Liver (tissue), 9 donors: ENCODE results near the gene SRXN1. TPM values are rescaled to one million over a fixed set of nuclear protein-coding genes. Genes with fewer than 3 reads are reported as not detected.

ENCODE experiments used
- DNase-seq: peaks from one replicate; pipeline ENCODE4 v3.0.0-alpha.2; 2017; ENCODE audit warnings: low spot score
- H3K27ac ChIP-seq, 2 donors: one replicate each; pipeline ENCODE4 v1.7.0; 2013; ENCODE audit warnings: inconsistent platforms in 2 of 2, low read length in 2 of 2, control low read depth in 1 of 2, low read depth in 1 of 2, mild to moderate bottlenecking in 1 of 2
- H3K27me3 ChIP-seq, 4 donors: one replicate each; pipeline versions ENCODE4 v1.6.1 to v1.7.0; 2013; ENCODE audit warnings: low read length in 3 of 4, inconsistent platforms in 1 of 4, mild to moderate bottlenecking in 1 of 4, moderate library complexity in 1 of 4; ENCODE audit not compliant: control insufficient read depth in 4 of 4, insufficient read depth in 4 of 4
- H3K36me3 ChIP-seq, 4 donors: one replicate each; pipeline versions ENCODE4 v1.6.1 to v1.7.0; 2013; ENCODE audit warnings: low read length in 3 of 4, mild to moderate bottlenecking in 3 of 4, low read depth in 1 of 4, moderate library complexity in 1 of 4; ENCODE audit not compliant: control insufficient read depth in 4 of 4, insufficient read depth in 3 of 4
- H3K4me1 ChIP-seq, 4 donors: one replicate each; pipeline versions ENCODE4 v1.6.1 to v1.7.0; 2013; ENCODE audit warnings: low read length in 3 of 4, mild to moderate bottlenecking in 3 of 4, moderate library complexity in 1 of 4; ENCODE audit not compliant: control insufficient read depth in 4 of 4, insufficient read depth in 4 of 4
- H3K4me3 ChIP-seq, 3 donors: one replicate each; pipeline versions ENCODE4 v1.6.1 to v1.7.0; 2013; ENCODE audit warnings: low read length in 3 of 3, control low read depth in 1 of 3, low read depth in 1 of 3, mild to moderate bottlenecking in 1 of 3
- H3K9ac ChIP-seq, 2 donors: one replicate each; pipeline ENCODE4 v1.7.0; 2013; ENCODE audit warnings: low read length in 2 of 2, mild to moderate bottlenecking in 2 of 2, moderate library complexity in 2 of 2, control low read depth in 1 of 2, low read depth in 1 of 2
- H3K9me3 ChIP-seq, 4 donors: one replicate each; pipeline versions ENCODE4 v1.6.1 to v1.7.0; 2013; ENCODE audit warnings: low read length in 3 of 4; ENCODE audit not compliant: control insufficient read depth in 4 of 4
- FOXA2 ChIP-seq: IDR thresholded peaks from 2 replicates; pipeline ENCODE4 v1.6.1; 2016; ENCODE audit warnings: antibody characterized with exemption
- HNF4A ChIP-seq, 2 donors: conservative IDR thresholded peaks; 2 replicates each; pipeline ENCODE4 v1.6.1; 2016; ENCODE audit warnings: antibody characterized with exemption in 2 of 2, mild to moderate bottlenecking in 2 of 2
- HNF4G ChIP-seq: IDR thresholded peaks from 2 replicates; pipeline ENCODE4 v1.6.1; 2016; ENCODE audit warnings: antibody characterized with exemption
- NR2F2 ChIP-seq: IDR thresholded peaks from 2 replicates; pipeline ENCODE4 v1.6.1; 2016; ENCODE audit warnings: antibody characterized with exemption
- RAD21 ChIP-seq, 2 donors: IDR thresholded peaks; 2 replicates each; pipeline ENCODE4 v1.6.1; 2016; ENCODE audit warnings: antibody characterized with exemption in 2 of 2, mild to moderate bottlenecking in 2 of 2
- RXRA ChIP-seq, 2 donors: IDR thresholded peaks; 2 replicates each; pipeline ENCODE4 v1.6.1; 2017 to 2018; ENCODE audit warnings: antibody characterized with exemption in 2 of 2, mild to moderate bottlenecking in 1 of 2
- YY1 ChIP-seq: IDR thresholded peaks from 2 replicates; pipeline ENCODE4 v1.6.1; 2016; ENCODE audit warnings: antibody characterized with exemption, mild to moderate bottlenecking
- WGBS: extraction: QIAGEN DNeasy Blood & Tissue Kit; methylation state at CpG from one replicate; pipeline ENCODE4 v1.1.7; 2013; 5-methylcytosine and 5-hydroxymethylcytosine counted together
- polyA plus RNA-seq, 2 donors: library from polyadenylated mRNA; stranded (reverse) in 1 of 2; unstranded in 1 of 2; fragments of 200-250 nt in 1 of 2; fragments of >200 nt in 1 of 2; fragmentation: Nextera tagmentation in 1 of 2; extraction: Ambion mirVana in 1 of 2; gene quantifications; one replicate each; pipeline versions ENCODE4 v1.2.1 to v1.2.3, GENCODE V29; 2013 to 2015
- total RNA-seq, 2 donors: library from RNA; depleted of rRNA; stranded (reverse); fragments of >200 nt; gene quantifications; one replicate each; pipeline ENCODE4 v1.2.3, GENCODE V29; 2014
- TF ChIP-seq, protein P1 (sequence below): IDR thresholded peaks from 2 replicates; pipeline ENCODE4 v1.6.1; 2016; ENCODE audit warnings: antibody characterized with exemption
- TF ChIP-seq, protein P2 (sequence below): IDR thresholded peaks from 2 replicates; pipeline ENCODE4 v1.6.1; 2016; ENCODE audit warnings: antibody characterized with exemption
- TF ChIP-seq, protein P3 (sequence below): IDR thresholded peaks from 2 replicates; pipeline ENCODE4 v1.6.1; 2016; ENCODE audit warnings: antibody characterized with exemption, mild to moderate bottlenecking
- TF ChIP-seq, protein P4 (sequence below): IDR thresholded peaks from 2 replicates; pipeline ENCODE4 v1.6.1; 2016; ENCODE audit warnings: antibody characterized with exemption
- donor health status: healthy.
- donor health status: healthy.
- donor health status: healthy.
- donor health status: healthy.
- donor health status: healthy.

Gene SRXN1
- total and polyA plus RNA-seq, 4 donors = 14.3 to 60.2 (median 24.8) TPM

DNA sequence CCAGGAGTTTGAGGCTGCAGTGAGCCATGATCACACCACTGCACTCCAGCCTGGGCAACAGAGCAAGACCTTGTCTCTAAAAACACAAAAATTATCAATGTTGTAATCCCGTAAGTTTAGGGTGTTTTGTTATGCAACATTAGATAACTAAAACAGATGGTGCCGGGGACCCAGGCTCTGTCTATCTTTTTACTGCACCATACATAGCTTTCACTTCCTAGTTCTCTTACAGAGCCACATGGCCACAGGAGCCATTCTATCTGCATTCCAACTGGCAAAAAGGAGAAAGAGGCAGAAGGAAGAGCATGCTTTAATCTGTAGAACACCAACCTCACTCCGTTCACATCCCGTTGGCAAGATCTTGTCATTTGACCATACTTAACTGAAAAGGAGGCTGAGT lies 37.5 kb downstream of the SRXN1 start:
- DNase-seq = no peak
- H3K4me1 ChIP-seq = peaks cover 0 to 2% (median 0%) of the 10 kb centered on the region in 4 donors
- WGBS = 78% methylated on average over 4 of the region's 4 CpGs
- peaks cover 6 to 15% (median 7%) of the 10 kb centered on the region in 4 donors for H3K9me3 ChIP-seq
- no peak overlapping the region for H3K4me3 ChIP-seq
- no peaks in the 10 kb centered on the region for H3K36me3 ChIP-seq
- H3K27me3 ChIP-seq = peaks cover 0 to 11% (median 7%) of the 10 kb centered on the region in 4 donors
- no peak overlapping the region for H3K27ac ChIP-seq
- no peak overlapping the region for H3K9ac ChIP-seq
- TF ChIP-seq, protein P1, sequence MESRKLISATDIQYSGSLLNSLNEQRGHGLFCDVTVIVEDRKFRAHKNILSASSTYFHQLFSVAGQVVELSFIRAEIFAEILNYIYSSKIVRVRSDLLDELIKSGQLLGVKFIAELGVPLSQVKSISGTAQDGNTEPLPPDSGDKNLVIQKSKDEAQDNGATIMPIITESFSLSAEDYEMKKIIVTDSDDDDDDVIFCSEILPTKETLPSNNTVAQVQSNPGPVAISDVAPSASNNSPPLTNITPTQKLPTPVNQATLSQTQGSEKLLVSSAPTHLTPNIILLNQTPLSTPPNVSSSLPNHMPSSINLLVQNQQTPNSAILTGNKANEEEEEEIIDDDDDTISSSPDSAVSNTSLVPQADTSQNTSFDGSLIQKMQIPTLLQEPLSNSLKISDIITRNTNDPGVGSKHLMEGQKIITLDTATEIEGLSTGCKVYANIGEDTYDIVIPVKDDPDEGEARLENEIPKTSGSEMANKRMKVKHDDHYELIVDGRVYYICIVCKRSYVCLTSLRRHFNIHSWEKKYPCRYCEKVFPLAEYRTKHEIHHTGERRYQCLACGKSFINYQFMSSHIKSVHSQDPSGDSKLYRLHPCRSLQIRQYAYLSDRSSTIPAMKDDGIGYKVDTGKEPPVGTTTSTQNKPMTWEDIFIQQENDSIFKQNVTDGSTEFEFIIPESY = no peak
- no peak for TF ChIP-seq RAD21 (IDR thresholded peaks at IDR 0.05)
- TF ChIP-seq RXRA (IDR thresholded peaks at IDR 0.05) = no peak
- TF ChIP-seq, protein P2, sequence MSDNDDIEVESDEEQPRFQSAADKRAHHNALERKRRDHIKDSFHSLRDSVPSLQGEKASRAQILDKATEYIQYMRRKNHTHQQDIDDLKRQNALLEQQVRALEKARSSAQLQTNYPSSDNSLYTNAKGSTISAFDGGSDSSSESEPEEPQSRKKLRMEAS = no peak
- TF ChIP-seq NR2F2 = no peak
- TF ChIP-seq, protein P3, sequence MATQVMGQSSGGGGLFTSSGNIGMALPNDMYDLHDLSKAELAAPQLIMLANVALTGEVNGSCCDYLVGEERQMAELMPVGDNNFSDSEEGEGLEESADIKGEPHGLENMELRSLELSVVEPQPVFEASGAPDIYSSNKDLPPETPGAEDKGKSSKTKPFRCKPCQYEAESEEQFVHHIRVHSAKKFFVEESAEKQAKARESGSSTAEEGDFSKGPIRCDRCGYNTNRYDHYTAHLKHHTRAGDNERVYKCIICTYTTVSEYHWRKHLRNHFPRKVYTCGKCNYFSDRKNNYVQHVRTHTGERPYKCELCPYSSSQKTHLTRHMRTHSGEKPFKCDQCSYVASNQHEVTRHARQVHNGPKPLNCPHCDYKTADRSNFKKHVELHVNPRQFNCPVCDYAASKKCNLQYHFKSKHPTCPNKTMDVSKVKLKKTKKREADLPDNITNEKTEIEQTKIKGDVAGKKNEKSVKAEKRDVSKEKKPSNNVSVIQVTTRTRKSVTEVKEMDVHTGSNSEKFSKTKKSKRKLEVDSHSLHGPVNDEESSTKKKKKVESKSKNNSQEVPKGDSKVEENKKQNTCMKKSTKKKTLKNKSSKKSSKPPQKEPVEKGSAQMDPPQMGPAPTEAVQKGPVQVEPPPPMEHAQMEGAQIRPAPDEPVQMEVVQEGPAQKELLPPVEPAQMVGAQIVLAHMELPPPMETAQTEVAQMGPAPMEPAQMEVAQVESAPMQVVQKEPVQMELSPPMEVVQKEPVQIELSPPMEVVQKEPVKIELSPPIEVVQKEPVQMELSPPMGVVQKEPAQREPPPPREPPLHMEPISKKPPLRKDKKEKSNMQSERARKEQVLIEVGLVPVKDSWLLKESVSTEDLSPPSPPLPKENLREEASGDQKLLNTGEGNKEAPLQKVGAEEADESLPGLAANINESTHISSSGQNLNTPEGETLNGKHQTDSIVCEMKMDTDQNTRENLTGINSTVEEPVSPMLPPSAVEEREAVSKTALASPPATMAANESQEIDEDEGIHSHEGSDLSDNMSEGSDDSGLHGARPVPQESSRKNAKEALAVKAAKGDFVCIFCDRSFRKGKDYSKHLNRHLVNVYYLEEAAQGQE = no peak
- no peak for TF ChIP-seq HNF4A (conservative IDR thresholded peaks at IDR 0.05)

DNA sequence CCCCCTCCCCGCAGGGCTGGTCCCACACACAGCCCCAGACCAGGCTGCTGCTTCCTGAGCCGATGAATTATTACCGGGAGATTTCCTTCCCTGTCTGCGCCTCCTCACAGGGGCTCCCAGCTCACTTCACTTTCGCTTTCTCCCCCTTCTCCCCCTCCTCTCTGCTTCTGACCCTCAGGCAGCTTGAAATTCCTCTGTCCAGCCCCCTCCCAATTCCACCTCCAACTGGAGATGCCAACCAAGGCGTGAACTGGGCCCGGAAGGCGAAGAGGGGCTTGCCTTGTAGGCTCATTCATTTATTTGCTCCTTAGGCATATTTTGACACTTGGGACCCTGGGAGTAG lies 41.2 kb downstream of the SRXN1 start:
- Histone ChIP-seq H3K9ac (no peak overlapping the region), H3K4me1 (peaks cover 0 to 3% (median 1%) of the 10 kb centered on the region in 4 donors), H3K27me3 (peaks cover 0 to 13% (median 9%) of the 10 kb centered on the region in 4 donors), H3K4me3 (no peak overlapping the region), H3K36me3 (no peaks in the 10 kb centered on the region), H3K9me3 (peaks cover 0 to 2% (median 0%) of the 10 kb centered on the region in 4 donors), H3K27ac (no peak overlapping the region)
- 30% methylated on average over 8 of the region's 8 CpGs for WGBS
- TF ChIP-seq, protein P4, sequence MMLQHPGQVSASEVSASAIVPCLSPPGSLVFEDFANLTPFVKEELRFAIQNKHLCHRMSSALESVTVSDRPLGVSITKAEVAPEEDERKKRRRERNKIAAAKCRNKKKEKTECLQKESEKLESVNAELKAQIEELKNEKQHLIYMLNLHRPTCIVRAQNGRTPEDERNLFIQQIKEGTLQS = no peak
- no peak for TF ChIP-seq FOXA2
- TF ChIP-seq HNF4G = no peak
- TF ChIP-seq YY1 = no peak
- no peak for TF ChIP-seq HNF4A (conservative IDR thresholded peaks at IDR 0.05)
- TF ChIP-seq, protein P2 = no peak
- DNase-seq = no peak
